ENCODE measurements around the gene STON1.
"Not testable (repeated sequence)": the region's sequence is repeated elsewhere in the genome, so short reads cannot be mapped to it uniquely, and the experiment has no call there.

The STON1 gene

DNA sequence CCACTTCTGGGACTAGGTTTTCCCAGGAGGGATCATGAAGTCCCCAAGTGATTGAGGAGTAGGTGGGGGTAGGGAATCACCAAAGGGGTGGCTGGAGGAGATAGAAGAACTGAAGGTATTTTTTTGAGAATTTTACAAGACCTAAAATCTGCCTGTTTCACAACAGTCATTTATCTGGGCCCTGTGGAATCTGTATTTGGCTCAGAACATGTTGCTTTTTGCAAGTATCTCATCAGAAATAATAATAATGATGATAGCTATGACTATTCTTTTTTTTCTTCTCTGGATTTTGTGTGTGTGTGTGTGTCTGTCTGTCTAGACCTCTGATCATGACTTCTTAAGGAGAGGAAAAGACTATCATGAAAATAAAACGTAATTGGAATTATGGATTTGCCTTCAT lies 13.9 kb downstream of the STON1 start:
- no peak for ATAC-seq (ENCODE audit: low read depth)
- no peaks in the 10 kb centered on the region for H3K27me3 ChIP-seq (ENCODE audit: insufficient read depth, poor library complexity, severe bottlenecking)

DNA sequence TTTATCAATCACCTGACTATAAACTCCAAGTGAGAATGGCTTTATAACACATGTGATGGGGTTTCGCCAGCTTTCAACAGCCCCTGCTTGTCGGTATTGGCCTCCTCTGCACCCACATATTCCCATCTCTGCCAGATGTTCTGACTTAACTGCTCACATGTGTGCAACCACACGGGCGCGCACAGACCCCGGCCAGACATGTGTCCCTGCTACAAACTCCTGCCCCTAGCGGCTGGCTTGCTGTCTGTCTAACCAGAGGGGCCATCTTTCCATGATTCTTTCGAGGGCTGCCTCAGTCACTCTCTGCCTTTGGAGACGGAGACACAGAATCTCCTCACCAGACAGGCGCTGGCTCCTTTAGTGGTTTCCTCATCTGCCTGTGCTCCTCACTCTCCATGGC lies 15.3 kb downstream of the STON1 start:
- Histone ChIP-seq H3K9me3 (ENCODE audit: severe bottlenecking) (no peaks in the 10 kb centered on the region), H3K27me3 (ENCODE audit: insufficient read depth, poor library complexity, severe bottlenecking) (no peaks in the 10 kb centered on the region), H3K4me3 (ENCODE audit: severe bottlenecking) (no peak overlapping the region), H3K4me1 (ENCODE audit: insufficient read depth, poor library complexity, severe bottlenecking) (no peaks in the 10 kb centered on the region), H3K36me3 (ENCODE audit: low read depth) (no peaks in the 10 kb centered on the region), H3K27ac (ENCODE audit: poor library complexity, severe bottlenecking) (no peak overlapping the region)
- TF ChIP-seq, protein P1, sequence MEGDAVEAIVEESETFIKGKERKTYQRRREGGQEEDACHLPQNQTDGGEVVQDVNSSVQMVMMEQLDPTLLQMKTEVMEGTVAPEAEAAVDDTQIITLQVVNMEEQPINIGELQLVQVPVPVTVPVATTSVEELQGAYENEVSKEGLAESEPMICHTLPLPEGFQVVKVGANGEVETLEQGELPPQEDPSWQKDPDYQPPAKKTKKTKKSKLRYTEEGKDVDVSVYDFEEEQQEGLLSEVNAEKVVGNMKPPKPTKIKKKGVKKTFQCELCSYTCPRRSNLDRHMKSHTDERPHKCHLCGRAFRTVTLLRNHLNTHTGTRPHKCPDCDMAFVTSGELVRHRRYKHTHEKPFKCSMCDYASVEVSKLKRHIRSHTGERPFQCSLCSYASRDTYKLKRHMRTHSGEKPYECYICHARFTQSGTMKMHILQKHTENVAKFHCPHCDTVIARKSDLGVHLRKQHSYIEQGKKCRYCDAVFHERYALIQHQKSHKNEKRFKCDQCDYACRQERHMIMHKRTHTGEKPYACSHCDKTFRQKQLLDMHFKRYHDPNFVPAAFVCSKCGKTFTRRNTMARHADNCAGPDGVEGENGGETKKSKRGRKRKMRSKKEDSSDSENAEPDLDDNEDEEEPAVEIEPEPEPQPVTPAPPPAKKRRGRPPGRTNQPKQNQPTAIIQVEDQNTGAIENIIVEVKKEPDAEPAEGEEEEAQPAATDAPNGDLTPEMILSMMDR (IDR thresholded peaks at IDR 0.05; ENCODE audit: poor library complexity, severe bottlenecking): no peak
- ATAC-seq (ENCODE audit: low read depth) (no peak), DNase-seq (ENCODE audit: low spot score) (no peak)

More for the DNA sequence above, 13.9 kb downstream of the STON1 start:
- no peak for DNase-seq (ENCODE audit: low spot score)
- Histone ChIP-seq H3K27ac (ENCODE audit: poor library complexity, severe bottlenecking) (no peak overlapping the region), H3K9me3 (ENCODE audit: severe bottlenecking) (no peaks in the 10 kb centered on the region), H3K4me1 (ENCODE audit: insufficient read depth, poor library complexity, severe bottlenecking) (no peaks in the 10 kb centered on the region), H3K4me3 (ENCODE audit: severe bottlenecking) (no peak overlapping the region), H3K36me3 (ENCODE audit: low read depth) (no peaks in the 10 kb centered on the region)
- TF ChIP-seq, protein P1 (IDR thresholded peaks at IDR 0.05; ENCODE audit: poor library complexity, severe bottlenecking): no peak

DNA sequence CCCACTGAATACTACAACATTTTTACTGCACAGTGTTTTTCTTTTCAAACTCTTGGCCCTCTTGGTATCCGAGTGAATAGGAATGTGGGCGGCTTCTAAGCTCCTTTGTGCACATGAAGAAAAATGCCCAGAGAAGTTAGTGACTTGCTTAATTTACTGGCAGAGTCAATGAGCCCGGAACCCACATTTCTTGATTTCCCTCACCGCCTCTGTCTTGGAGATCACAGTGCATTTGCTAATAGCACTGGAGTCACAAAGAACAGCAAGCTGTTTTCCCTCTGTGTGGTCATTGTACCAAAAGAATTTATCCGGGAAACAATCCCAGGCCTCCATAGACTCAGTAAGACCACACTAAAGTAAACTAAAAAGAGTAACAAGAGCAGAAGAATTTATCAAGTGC lies 18.9 kb downstream of the STON1 start:
- DNase-seq (ENCODE audit: low spot score) (no peak), ATAC-seq (ENCODE audit: low read depth) (no peak)
- H3K4me3 ChIP-seq (ENCODE audit: severe bottlenecking): no peak overlapping the region
- no peaks in the 10 kb centered on the region for H3K9me3 ChIP-seq (ENCODE audit: severe bottlenecking)
- no peaks in the 10 kb centered on the region for H3K27me3 ChIP-seq (ENCODE audit: insufficient read depth, poor library complexity, severe bottlenecking)
- H3K4me1 ChIP-seq (ENCODE audit: insufficient read depth, poor library complexity, severe bottlenecking): no peaks in the 10 kb centered on the region
- TF ChIP-seq, protein P1 (IDR thresholded peaks at IDR 0.05; ENCODE audit: poor library complexity, severe bottlenecking): no peak
- H3K27ac ChIP-seq (ENCODE audit: poor library complexity, severe bottlenecking): no peak overlapping the region
- no peaks in the 10 kb centered on the region for H3K36me3 ChIP-seq (ENCODE audit: low read depth)

DNA sequence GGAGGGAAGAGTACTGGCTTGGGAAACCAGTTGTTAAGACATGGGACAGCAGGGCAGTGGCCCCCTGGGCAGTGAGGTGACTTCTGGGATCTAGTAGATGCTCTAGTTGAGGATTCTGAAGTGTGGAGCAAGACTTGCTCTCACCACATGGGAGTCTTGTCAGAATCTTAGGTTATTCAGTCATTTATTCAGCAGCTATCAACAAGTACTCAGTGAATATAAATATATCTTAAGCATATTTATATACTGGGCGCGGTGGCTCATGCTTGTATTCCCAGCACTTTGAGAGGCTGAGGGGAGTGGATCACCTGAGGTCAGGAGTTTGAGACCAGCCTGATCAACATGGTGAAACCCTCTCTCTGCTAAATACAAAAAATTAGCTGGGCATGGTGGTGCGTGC lies 20.0 kb downstream of the STON1 start:
- ATAC-seq (ENCODE audit: low read depth) (no peak), DNase-seq (ENCODE audit: low spot score) (no peak)
- Histone ChIP-seq H3K27ac (ENCODE audit: poor library complexity, severe bottlenecking) (no peak overlapping the region), H3K4me3 (ENCODE audit: severe bottlenecking) (no peak overlapping the region), H3K27me3 (ENCODE audit: insufficient read depth, poor library complexity, severe bottlenecking) (no peaks in the 10 kb centered on the region), H3K9me3 (ENCODE audit: severe bottlenecking) (no peaks in the 10 kb centered on the region), H3K36me3 (ENCODE audit: low read depth) (no peaks in the 10 kb centered on the region), H3K4me1 (ENCODE audit: insufficient read depth, poor library complexity, severe bottlenecking) (no peaks in the 10 kb centered on the region)
- TF ChIP-seq, protein P1 (IDR thresholded peaks at IDR 0.05; ENCODE audit: poor library complexity, severe bottlenecking): no peak

DNA sequence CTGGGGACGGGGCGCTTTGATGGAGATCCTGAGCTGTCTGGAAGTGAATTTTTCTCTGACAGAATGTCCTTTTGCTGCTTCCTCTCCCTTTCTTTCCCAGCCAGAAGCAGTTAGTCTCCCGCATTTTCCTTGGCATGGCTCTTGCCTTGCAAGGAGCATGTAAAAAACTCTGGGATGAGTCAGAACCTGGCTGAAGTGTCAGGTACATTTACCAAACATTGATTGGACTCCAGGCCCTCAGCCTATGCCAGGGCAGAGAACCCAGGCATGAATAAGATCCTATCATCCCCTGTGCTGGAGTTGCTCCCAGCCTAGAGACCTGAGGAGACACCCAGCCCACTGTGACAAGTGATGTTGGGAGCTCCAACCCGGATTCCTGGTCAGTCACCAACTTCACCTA lies 21.6 kb downstream of the STON1 start:
- Histone ChIP-seq H3K36me3 (ENCODE audit: low read depth) (no peaks in the 10 kb centered on the region), H3K27me3 (ENCODE audit: insufficient read depth, poor library complexity, severe bottlenecking) (no peaks in the 10 kb centered on the region), H3K4me1 (ENCODE audit: insufficient read depth, poor library complexity, severe bottlenecking) (no peaks in the 10 kb centered on the region), H3K9me3 (ENCODE audit: severe bottlenecking) (no peaks in the 10 kb centered on the region), H3K27ac (ENCODE audit: poor library complexity, severe bottlenecking) (no peak overlapping the region), H3K4me3 (ENCODE audit: severe bottlenecking) (no peak overlapping the region)
- ATAC-seq (ENCODE audit: low read depth) (no peak), DNase-seq (ENCODE audit: low spot score) (no peak)
- TF ChIP-seq, protein P1 (IDR thresholded peaks at IDR 0.05; ENCODE audit: poor library complexity, severe bottlenecking): no peak

DNA sequence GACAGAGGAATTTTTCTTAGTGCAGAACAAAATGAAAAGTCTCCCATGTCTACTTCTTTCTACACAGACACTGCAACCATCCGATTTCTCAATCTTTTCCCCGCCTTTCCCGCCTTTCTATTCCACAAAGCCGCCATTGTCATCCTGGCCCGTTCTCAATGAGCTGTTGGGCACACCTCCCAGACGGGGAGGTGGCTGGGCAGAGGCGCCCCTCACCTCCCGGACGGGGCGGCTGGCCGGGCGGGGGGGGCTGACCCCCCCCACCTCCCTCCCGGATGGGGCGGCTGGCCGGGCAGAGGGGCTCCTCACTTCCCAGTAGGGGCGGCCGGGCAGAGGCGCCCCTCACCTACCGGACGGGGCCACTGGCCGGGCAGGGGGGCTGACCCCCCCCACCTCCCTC lies 25.1 kb downstream of the STON1 start:
- not testable (repeated sequence) for DNase-seq (ENCODE audit: low spot score); H3K4me3 ChIP-seq (ENCODE audit: severe bottlenecking); H3K9me3 ChIP-seq (ENCODE audit: severe bottlenecking); H3K27ac ChIP-seq (ENCODE audit: poor library complexity, severe bottlenecking); H3K36me3 ChIP-seq (ENCODE audit: low read depth); H3K27me3 ChIP-seq (ENCODE audit: insufficient read depth, poor library complexity, severe bottlenecking); H3K4me1 ChIP-seq (ENCODE audit: insufficient read depth, poor library complexity, severe bottlenecking); ATAC-seq (ENCODE audit: low read depth)
